CD4-positive, alpha-beta T cell treated with Interleukin-10 for 1 hour (primary cell): Measurements from ENCODE around the gene GAS6.
"Not testable (repeated sequence)": the region's sequence is repeated elsewhere in the genome, so short reads cannot be mapped to it uniquely, and the experiment has no call there.

Experiments used
- DNase-seq: peaks from one replicate; pipeline ENCODE4 v3.0.0-alpha.2; 2020

GAS6 gene

DNA sequence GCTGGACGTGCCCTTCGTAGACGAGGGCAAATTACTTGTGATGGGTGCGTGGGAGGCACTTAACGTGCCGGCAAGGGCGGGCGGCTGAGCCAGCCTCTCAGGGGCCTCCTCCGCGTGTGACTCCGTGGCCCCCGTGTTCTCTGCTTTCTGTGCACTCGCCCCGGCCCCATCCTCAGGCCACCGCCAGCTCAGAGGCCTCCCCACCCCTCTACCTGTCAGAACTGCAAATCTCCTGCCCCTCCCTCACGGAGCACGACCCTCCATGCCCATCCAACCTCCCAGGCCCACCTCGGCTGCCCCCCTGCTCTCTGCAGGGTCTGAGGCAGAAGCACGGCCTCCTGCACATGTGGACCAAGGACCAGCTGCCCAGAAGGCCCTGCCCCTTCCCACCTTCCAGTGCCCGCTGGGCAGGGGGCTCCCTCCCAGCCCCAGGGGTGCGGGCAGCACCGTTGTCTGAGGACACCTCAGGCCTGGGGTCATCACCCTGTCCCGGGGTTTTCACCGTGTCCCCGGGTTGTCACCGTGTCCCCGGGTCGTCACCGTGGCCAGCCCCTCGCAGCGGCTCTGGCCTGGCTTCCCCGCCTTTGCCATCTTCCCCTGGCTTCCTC, 60.4 kb downstream of the GAS6 start:
- DNase-seq, result no peak

DNA sequence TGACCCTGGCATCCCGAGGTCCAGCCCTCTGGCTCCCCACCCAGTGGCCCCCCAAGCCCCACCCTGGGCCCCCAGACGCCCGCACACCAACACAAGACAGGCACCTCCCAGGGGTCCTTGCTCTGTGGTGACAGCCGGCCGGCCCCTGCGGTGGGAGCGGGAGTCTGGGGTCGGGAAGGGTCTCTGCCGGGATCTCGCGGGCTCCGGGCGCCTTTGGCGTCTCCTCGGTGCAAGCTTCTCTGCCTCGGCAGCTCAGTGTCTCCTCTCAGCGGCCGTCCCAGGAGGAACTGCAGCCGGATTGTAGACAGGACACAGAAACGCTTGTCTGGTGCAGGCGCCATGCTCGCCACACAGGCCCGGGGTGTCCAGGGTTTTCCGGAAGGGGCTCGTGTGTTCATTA, 61.1 kb downstream of the GAS6 start:
- DNase-seq, result no peak

DNA sequence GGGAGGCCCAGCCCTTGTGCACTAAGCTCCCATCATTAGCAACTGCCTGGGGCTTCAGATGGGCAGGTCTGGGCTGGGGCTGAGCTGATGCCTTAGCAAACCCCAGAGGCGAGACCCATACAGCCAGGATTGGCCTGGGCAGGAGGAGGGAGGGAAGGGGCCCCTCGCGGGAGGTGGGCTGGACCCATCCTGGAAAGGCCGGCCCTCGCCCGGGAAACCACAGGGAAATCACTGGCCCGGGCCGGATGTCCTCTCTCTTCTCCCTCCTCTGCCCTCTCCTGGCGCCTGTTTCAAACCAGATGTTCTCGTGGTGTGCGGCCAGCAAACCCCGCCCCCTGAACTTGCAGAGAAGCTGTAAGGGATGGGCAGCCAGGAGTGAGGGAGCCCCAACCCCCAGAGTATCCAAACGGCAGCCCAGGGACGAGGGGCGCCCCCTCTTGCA, 61.8 kb downstream of the GAS6 start:
- no peak for DNase-seq

DNA sequence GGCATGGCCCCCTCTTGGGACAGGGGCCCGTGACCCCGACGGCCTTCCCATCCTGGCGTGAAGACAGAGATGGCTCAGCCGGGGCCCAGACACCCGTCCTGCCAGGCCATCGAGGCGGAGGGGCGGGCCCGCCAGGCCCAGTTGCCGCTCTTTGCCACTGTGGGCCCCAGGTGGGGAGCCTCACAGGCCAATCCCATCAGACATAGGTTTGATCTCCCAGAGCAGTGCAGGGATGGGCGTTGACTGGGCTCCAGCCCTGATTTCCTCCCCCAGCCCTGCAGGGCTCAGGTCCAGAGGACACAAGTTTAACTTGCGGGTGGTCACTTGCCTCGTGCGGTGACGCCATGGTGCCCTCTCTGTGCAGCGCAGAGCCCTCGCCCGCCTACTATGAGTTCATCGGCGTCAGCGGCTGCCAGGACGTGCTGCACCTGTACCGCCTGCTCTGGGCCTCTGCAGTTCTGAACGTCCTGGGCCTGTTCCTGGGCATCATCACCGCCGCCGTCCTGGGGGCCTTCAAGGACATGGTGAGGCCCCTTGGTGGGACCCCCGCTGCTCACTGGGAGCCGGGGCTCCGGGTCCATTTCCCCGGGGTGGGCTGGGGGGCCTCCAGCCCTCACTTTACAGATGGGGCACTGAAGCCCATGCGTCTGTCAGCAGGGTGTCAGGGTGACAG, 62.5 kb downstream of the GAS6 start:
- no peak for DNase-seq

DNA sequence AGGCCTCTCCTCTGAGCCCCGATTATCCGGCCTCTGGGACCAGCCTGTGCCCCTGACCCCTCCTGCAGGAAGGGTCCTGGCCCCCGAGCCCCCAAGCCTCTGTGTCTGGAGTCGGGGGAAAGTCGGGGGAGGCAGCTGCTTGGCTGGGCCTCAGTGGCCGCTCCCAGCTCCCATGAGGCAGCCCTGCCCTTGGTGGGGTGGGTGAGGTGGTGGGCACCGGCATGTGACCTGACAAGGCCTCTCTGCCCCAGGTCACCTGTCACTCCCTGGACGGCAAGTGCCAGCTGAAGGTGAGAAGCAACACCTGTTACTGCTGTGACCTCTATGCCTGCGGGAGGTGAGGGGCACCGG, 63.3 kb downstream of the GAS6 start:
- no peak for DNase-seq

DNA sequence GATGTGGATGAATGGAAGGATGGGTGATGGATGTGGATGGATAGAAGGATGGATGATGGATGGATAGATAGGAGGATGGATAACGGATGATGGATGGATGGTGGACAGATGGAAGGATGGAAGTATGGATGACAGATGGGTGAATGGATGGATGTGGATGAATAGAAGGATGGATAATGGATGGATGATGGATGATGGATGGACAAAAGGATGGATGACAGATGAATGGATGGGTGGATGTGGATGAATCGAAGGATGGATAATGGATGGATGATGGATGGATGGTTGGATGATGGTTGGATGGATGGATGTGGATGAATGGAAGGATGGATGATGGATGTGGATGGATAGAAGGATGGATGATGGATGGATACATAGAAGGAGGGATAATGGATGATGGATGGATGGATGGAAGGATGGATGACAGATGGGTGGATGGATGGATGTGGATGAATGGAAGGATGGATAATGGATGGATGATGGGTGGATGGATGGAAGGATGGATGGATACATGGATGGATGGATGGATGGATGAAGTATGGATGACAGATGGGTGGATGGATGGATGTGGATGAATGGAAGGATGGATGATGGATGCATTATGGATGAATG, 65.6 kb downstream of the GAS6 start:
- DNase-seq, result no peak

DNA sequence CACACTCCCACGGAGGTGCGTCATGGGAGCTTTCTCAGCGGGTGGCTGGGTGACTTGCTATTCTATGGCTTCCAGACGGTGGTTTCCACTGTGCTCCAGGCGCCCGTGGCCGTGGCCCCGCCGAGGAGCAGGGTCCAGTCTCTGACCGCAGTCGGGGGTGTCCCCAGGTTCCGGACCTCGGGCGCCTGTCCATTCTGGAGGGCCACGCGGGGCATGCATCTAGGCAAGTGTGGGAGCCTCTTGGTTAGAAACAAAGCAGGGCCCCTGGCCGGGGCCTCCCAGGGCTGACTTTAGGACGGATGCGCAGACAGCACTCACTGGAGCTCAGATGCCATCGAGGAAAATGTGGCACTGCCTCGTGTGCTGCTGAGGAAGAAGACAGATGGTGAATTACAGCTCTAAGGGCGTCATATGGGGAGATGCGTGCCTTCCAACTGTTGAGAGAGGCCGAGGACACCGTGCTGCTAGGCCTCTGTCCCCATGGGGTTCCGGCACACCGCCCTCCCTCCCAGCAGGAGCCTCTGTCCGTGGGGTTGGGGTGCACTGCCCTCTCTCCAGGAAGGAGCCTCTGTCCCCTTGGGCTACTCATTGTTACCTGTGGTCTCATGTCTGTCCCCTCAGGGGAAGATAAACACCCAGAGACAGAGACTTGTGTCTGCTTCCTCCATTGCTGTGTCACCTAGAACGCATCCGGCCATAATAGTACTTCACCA, 66.8 kb downstream of the GAS6 start:
- no peak for DNase-seq

DNA sequence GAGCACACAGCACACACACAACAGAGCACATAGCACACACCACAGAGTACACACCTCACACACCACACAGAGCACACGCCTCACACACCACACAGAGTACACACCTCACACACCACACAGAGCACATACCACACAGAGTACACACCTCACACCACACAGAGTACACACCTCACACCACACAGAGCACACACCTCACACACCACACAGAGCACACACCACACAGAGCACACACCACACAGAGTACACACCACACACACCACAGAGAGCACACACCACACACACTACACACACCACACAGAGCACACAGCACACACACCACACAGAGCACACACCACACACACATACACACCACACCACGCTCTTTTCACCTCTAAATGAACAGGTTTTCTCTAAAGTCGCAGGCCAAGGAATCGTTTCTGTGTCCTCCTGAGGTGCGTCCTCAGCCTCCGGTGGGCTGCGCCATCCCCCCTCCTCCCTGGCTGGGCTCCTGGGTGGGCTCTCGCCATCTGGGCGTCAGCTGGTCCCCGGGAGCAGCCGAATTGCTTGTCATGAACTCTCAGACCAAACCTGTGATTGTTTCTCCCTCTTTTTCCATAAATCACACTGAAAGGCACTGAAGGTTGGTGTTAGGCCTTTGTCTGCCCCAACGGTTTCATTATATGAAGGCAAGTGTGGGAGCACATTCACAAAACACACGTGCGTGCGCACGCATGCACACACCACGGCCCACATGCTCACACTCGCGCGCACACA, 67.5 kb downstream of the GAS6 start:
- no peak for DNase-seq

DNA sequence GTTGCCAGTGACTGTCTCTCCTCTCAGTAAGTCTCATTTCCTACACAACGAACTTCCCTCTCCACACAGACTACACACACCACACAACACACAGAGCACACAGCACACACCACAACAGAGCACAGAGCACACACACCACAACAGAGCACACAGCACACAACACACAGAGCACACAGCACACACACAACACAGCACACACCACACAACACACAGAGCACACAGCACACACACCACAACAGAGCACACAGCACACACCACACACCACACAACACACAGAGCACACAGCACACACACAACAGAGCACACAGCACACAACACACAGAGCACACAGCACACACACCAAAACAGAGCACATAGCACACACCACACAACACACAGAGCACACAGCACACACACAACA, 68.5 kb downstream of the GAS6 start:
- not testable (repeated sequence) for DNase-seq

DNA sequence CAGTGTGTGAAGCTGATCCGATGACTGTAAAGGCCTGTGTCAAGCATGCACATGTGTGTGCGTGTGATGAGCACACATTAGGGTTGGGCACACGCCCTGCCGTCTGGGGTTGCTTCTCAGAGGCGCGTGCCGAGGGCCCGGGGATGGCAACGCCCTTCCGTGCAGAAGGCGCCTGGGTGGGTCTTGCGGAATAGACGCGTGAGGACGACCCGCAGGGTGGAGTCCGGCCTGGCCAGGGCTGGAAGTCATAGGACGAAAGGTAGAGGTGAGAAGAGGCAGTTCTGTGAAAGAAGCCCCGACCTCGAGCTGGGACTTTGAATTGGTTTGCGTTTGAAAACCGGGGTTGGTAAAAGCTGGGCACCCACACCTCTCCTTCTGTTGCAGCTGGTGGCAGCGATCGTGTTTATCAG, 69.1 kb downstream of the GAS6 start:
- DNase-seq, result no peak

DNA sequence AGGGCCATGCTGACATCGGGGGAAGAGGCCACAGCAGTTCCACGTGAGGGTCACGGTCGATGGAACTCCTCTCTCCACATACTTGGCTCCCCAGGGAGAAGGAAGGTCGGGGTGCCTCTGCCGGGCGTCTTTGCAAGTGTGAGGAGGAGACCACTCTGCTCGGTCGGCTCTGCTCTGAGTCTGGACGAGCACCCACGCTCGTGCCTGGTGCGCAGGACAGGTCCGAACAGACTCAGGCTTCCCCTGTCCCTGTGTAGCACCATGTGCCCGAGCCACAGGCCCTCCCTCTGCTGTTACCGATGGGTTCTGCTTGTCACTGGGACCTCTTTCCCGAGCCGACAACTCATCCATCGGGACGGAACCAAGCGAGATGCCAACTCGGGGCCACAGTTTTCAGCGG, 69.8 kb downstream of the GAS6 start:
- no peak for DNase-seq

DNA sequence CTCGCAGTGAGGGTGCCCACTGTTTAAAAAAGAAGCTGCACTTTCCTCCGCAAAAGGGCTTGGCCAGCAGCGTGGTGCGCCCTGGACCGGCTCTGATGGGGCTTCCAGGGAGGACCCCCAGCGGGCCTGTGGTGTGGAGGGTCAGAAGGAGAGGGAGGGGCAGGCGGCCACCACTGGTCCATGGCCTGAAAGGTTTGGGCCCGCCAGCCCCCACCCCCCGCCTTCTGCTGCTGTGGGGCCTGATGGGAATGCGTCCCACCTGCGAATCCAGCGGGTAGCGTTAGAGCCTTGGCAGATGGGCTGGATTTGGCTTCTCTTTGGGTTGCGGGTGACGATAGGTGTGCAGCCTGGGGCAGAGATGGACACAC, 70.2 kb downstream of the GAS6 start:
- DNase-seq, result no peak

DNA sequence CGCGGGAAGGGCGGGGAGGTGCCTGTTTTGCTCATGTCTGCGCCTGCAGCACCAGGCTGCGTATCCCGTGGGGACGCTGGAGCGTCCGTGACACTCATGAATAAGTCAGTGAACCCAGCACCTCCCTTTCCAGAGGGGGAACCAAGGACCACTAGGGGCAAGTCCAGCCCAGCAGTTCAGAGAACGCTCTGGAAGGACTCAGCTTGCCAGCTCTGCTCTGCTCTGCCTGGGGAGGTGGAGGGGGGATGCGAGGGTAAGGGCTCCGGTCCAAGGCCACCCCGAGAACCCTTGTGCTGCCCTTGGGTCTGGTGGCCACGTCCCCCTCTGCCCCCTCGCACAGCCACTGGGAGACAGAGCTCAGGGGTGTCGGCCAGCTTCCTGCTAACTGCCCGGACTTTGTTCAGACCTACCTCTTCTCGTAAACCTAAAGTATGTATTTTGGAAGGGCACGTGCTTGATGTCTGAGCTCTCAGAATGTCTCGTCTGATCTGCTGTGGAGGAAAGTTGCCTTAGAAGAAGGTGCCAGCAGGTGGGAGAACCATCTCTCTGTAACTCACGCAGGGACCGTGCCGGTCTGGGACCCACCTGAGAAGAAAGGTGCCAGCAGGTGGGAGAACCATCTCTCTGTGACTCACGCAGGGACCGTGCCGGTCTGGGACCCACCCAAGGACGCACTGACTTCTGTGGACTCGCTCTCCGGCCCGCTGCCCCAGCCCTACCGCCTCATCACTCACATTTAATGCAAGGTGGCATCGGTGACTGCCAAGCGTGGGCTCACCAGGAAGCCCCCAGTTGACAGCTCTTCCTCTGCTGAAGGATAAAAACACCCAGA, 70.8 kb downstream of the GAS6 start:
- DNase-seq, result no peak

DNA sequence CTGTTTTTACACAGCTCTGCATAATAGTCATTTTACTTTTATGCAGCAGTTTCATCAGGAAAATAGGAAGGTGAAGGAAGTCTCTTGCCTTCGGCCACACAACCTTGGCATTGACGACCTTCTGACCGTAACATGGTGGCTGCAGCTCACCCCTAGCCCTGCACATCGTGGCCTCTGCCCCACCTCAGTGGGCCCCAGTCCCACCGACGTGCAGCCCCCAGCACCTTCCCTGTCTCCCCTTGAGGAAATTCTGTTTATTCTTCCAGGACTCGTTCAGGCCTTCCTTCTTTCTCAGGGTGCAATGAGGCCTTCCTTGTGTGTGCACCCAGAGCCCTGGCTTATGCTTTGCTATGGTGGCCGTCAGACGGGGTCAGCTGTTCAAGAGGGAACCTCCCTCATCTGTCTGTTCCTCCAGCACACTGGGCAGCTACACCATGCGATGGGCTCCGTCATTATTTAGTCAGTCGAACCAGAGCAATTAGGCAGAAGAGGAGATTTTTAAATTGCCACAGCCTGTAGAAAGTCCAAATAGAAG, 71.6 kb downstream of the GAS6 start:
- DNase-seq, result no peak

DNA sequence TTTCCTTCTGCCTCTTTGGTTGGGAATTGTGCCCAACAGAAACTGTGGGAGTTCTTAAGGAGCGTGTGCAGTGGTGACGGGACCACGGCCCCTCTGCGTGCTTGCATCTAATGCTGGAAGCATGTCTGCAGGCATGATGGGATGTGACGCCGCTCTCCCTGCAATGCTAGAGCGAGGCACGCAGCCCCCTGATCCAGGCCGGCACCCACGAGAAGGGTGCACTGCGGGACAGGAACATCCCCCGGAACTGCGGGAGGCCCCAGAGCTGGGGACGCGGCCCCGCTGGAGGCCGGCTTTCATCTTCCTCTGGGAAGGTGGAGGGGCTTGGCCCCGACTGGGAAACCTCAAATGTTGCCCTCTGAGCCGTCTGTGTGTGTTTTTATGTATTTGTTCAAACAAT, 72.1 kb downstream of the GAS6 start:
- DNase-seq, result no peak

DNA sequence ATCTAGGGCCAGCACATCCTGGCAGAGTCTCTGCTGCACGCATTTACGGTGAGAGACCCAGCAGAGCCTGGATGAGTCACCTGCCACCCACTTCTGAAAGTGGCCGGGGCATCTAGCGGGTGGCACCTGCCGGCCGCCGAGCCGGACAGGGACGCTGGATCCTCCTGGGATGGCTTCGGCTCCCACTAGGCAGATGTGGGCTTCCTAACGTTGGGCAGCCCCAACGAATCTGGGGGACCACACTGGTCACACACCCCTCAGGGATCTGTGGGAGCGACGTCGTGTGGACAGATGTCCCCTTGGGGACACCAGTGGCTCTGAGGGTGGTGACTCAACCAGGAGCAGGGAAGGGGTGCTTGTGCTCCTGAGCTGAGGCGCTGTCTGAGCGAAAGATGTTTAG, 72.7 kb downstream of the GAS6 start:
- no peak for DNase-seq

DNA sequence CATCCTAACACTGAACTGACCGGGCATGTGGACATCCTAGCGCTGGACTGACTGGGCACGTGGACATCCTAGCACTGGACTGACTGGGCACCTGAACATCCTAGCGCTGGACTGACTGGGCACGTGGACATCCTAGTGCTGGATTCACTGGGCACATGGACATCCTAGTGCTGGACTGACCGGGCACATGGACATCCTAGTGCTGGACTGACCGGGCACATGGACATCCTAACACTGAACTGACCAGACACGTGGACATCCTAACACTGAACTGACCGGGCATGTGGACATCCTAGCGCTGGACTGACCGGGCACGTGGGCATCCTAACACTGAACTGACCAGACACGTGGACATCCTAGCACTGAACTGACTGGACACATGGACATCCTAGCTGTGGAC, 73.9 kb downstream of the GAS6 start:
- not testable (repeated sequence) for DNase-seq

DNA sequence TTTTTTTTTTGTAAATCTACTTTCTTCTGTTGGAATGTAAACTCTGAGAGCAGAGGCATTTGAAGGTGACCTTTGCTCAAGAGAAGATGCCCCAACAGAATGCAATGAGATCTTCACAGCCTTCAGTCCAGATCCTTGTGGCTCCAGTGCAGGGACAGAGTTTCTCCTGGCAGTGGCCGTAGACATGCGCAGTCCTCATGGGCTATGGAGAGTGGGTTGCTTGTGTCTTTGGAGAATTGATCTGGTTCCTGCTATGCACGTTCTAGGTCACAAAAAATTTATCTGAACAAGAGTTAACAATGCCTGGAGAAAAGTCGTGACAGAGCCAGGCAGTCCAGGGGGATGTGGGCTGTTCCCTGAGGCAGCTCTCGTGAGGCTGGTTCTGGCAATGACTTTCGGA, 74.7 kb downstream of the GAS6 start:
- DNase-seq, result no peak

DNA sequence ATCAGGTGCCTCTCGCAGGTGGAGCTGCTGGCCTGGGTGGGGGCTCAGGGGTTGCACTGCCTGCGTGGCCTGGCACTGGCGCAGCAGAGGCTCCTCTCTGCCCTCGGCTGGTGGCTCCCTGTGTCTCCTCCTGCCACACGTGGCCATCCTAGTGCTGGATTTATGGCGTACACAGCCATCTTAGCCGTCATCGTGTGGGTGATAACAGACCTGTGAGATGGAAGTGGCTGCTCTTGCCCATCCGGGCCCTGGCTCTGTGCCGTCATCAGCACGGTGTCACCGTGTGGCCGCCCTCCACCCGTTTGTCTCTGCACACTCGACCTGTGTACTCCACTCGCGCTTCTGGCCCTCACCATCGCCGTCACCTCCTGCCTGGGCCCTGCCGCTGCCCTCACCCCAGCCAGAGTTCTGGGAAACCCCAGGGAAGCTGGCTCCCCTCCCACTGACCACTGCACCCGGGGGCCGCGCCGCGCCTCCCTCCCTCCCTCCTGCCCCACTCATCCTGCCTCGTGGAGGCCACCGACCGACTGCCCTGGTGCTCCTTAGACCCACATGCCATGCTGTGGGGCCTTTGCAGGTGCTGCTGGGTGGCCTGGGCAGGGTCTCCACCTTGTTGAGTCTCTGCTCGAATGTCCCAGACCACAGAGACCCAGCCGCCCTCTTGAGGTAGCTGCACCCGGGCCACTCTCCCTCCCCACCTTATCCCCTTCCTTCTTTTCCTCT, 75.3 kb downstream of the GAS6 start:
- DNase-seq, result no peak

DNA sequence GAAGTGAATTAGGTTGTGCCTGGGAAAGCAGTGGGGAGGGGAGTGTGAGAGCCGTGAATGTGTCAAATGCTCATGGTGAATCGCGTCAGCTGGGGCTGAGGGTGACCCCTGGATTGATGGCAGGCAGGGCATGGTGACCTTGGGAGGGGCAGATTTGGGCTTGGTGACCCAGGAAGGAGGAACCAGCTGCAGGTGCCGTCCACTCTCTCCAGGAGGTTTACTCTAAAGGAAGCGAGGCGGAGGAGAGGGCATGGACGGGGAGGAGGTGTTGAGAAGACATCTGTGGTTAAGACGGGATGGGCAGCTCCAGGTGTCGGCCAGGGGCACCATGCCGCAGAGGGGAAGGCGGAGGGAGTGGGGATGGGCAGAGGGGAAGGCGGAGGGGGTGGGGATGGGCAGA, 76.2 kb downstream of the GAS6 start:
- DNase-seq, result no peak

DNA sequence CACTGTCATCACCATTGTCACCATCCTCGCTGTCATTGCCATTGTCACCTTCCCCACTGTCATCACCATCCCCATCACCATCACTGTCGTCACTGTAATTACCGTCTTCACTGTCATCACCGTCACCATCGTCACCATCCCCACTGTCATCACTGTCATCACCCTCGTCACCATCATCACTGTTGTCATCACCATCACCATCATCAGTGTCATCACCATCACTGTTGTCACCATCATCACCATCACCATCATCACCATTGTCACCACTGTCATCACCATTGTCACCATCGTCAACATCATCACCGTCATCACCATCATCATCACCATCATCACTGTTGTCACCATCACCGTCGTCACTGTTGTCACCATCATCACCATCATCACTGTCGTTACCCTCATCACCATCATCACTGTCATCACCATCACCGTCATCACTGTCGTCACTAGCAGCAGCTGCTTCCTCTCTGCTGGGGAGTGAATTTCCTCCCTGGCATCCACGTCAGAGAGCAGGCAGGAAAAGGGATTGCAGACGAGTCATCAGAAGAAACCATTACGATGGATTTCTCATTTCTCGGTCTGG, 77.5 kb downstream of the GAS6 start:
- DNase-seq, result no peak
